A549 (cell line): ENCODE data around the gene OLIG2. TPM values are rescaled to one million over a fixed set of nuclear protein-coding genes. Genes with fewer than 3 reads are reported as not detected.

ENCODE experiments used
- ATAC-seq, 2 experiments: fragments of 200-7000 bp in 1 of 2; fragments of >200 bp in 1 of 2; cut with Nextera tagmentation in 1 of 2; cut with Tn5 transposase in 1 of 2; 3 replicates each; pipeline versions ENCODE4 v1.8.0 to v1.9.1; 2018 to 2020; ENCODE audit warnings: mild to moderate bottlenecking in 1 of 2, moderate library complexity in 1 of 2
- CTCF ChIA-PET: fragments of 300-600 bp; sonication (Branson Sonifier 250); formaldehyde crosslinking; extraction: SDS; loops from one replicate; lab custom pipeline; 2021; ENCODE audit warnings: antibody characterized with exemption, inconsistent platforms; lab: Yijun Ruan, JAX
- POLR2A ChIA-PET: fragments of 350-600 bp; formaldehyde crosslinking; extraction: SDS; loops from one replicate; lab custom pipeline; 2021; ENCODE audit warnings: antibody characterized with exemption, inconsistent platforms; lab: Yijun Ruan, JAX
- DNase-seq, 2 experiments: peaks; one replicate each; pipeline versions ENCODE4 v3.0.0 to v3.0.0-alpha.2; 2011 to 2016; ENCODE audit warnings: low read depth in 1 of 2, low spot score in 1 of 2
- FAIRE-seq: peaks from 2 replicates; lab custom pipeline; 2011; peaks lifted over from hg19 to GRCh38; lab: Jason Lieb, UNC
- H3K27ac ChIP-seq, 2 experiments: fragments of >200 bp; sonication (Bioruptor Twin); formaldehyde crosslinking; 3 replicates each; pipeline ENCODE4 v1.5.1; 2016 to 2017
- H3K4me1 ChIP-seq: fragments of >200 bp; sonication (Bioruptor Twin); formaldehyde crosslinking; 3 replicates; pipeline ENCODE4 v1.6.1; 2016
- H3K4me2 ChIP-seq: fragments of >200 bp; sonication (Bioruptor Twin); formaldehyde crosslinking; 3 replicates; pipeline ENCODE4 v1.6.1; 2016
- H3K4me3 ChIP-seq: fragments of >200 bp; sonication (Bioruptor Twin); formaldehyde crosslinking; 3 replicates; pipeline ENCODE4 v1.5.1; 2016
- H3K9me3 ChIP-seq: fragments of >200 bp; sonication (Bioruptor Twin); formaldehyde crosslinking; 3 replicates; pipeline ENCODE4 v1.6.1; 2016
- ATOH8 ChIP-seq: fragments of 250-450 bp; sonication (Bioruptor Pico); IDR thresholded peaks from 2 replicates; pipeline ENCODE4 v1.5.0; 2020; ENCODE audit warnings: low read depth, mild to moderate bottlenecking, moderate library complexity
- CHD4 ChIP-seq: fragments of 200-600 bp; sonication (generic); IDR thresholded peaks from 2 replicates; pipeline ENCODE4 v1.6.1; 2016; ENCODE audit warnings: antibody characterized with exemption, mild to moderate bottlenecking, borderline replicate concordance
- ELK1 ChIP-seq: fragments of 150-350 bp; IDR thresholded peaks from 2 replicates; pipeline ENCODE4 v1.6.1; 2014; ENCODE audit warnings: low read depth, mild to moderate bottlenecking, low read length
- FOSL2 ChIP-seq, 2 experiments: fragments of 450-650 bp in 1 of 2; fragments of >200 bp in 1 of 2; sonication (Bioruptor Twin) in 1 of 2; formaldehyde crosslinking; IDR thresholded peaks; 2 replicates each; pipeline versions ENCODE4 v1.5.0 to v1.6.1; 2016 to 2020; ENCODE audit warnings: mild to moderate bottlenecking in 1 of 2, moderate library complexity in 1 of 2
- GATA3 ChIP-seq: IDR thresholded peaks from 2 replicates; pipeline ENCODE4 v1.6.1; 2012; ENCODE audit warnings: borderline replicate concordance
- HDAC2 ChIP-seq: fragments of 200-600 bp; sonication (generic); IDR thresholded peaks from 2 replicates; pipeline ENCODE4 v1.6.1; 2016
- HES2 ChIP-seq: fragments of >200 bp; sonication (Bioruptor Twin); formaldehyde crosslinking; IDR thresholded peaks from 2 replicates; pipeline ENCODE4 v1.6.1; 2016
- HEYL ChIP-seq: fragments of 250-450 bp; sonication (Bioruptor Pico); IDR thresholded peaks from 2 replicates; pipeline ENCODE4 v1.8.0; 2021; ENCODE audit warnings: mild to moderate bottlenecking, moderate library complexity
- HOXA7 ChIP-seq: fragments of 250-450 bp; sonication (Bioruptor Pico); IDR thresholded peaks from 2 replicates; pipeline ENCODE4 v1.5.0; 2020; ENCODE audit warnings: mild to moderate bottlenecking, moderate library complexity
- JUN ChIP-seq, 2 experiments: fragments of >200 bp; sonication (Bioruptor Twin); formaldehyde crosslinking; IDR thresholded peaks; 2 replicates in 1 of 2; 3 replicates in 1 of 2; pipeline ENCODE4 v1.6.1; 2016 to 2017
- KDM1A ChIP-seq: fragments of 200-600 bp; sonication (generic); IDR thresholded peaks from 2 replicates; pipeline ENCODE4 v1.6.1; 2016; ENCODE audit warnings: low read depth, mild to moderate bottlenecking
- PHF8 ChIP-seq: fragments of 200-600 bp; sonication (generic); IDR thresholded peaks from 2 replicates; pipeline ENCODE4 v1.6.1; 2016; ENCODE audit warnings: low read depth, mild to moderate bottlenecking, antibody characterized with exemption, moderate library complexity, borderline replicate concordance
- RAD21 ChIP-seq, 2 experiments: fragments of >200 bp in 1 of 2; sonication (Bioruptor Twin) in 1 of 2; formaldehyde crosslinking in 1 of 2; IDR thresholded peaks in 1 of 2; conservative IDR thresholded peaks in 1 of 2; 2 replicates in 1 of 2; 3 replicates in 1 of 2; pipeline ENCODE4 v1.6.1; 2012 to 2018; ENCODE audit warnings: inconsistent platforms in 1 of 2
- SMC3 ChIP-seq: fragments of >200 bp; sonication (Bioruptor Twin); formaldehyde crosslinking; IDR thresholded peaks from 3 replicates; pipeline ENCODE4 v1.6.1; 2018; ENCODE audit warnings: inconsistent platforms
- SREBF2 ChIP-seq: fragments of 450-650 bp; IDR thresholded peaks from 2 replicates; pipeline ENCODE4 v1.6.1; 2014; ENCODE audit warnings: mild to moderate bottlenecking, moderate library complexity
- TFCP2L1 ChIP-seq: fragments of 250-450 bp; sonication (Bioruptor Pico); IDR thresholded peaks from 2 replicates; pipeline ENCODE4 v1.5.0; 2021; ENCODE audit warnings: mild to moderate bottlenecking
- USF2 ChIP-seq: fragments of 450-650 bp; IDR thresholded peaks from 2 replicates; pipeline ENCODE4 v1.6.1; 2014; ENCODE audit warnings: antibody characterized with exemption
- ZC3H11A ChIP-seq: fragments of 450-650 bp; IDR thresholded peaks from 2 replicates; pipeline ENCODE4 v1.6.1; 2014; ENCODE audit warnings: antibody characterized with exemption, mild to moderate bottlenecking
- WGBS: methylation state at CpG from one replicate; pipeline ENCODE4 v1.1.6; 2017; ENCODE audit errors: missing lambda C conversion rate; 5-methylcytosine and 5-hydroxymethylcytosine counted together
- polyA plus RNA-seq, 4 experiments: library from polyadenylated mRNA; depleted of rRNA in 3 of 4; stranded (reverse); fragments of >200 nt; fragmentation: RNase III in 1 of 4; extraction: RNeasy Plus Mini Kit Qiagen cat#74134 plus additional on column Dnase treatment in 1 of 4; gene quantifications; 2 replicates in 3 of 4; 3 replicates in 1 of 4; pipeline ENCODE4 v1.2.3, GENCODE V29; 2011 to 2017
- TF ChIP-seq, protein P1 (sequence below): IDR thresholded peaks from 2 replicates; pipeline ENCODE4 v1.6.1; 2012
- TF ChIP-seq, protein P2 (sequence below): fragments of >200 bp; sonication (Bioruptor Twin); formaldehyde crosslinking; IDR thresholded peaks from 3 replicates; pipeline ENCODE4 v1.6.1; 2016
- TF ChIP-seq, protein P3 (sequence below): IDR thresholded peaks from 2 replicates; pipeline ENCODE4 v1.6.1; 2012; ENCODE audit warnings: low read depth, borderline replicate concordance

Gene OLIG2
- polyA plus RNA-seq, 2 of the 4 experiments (the other 2 are of a cell fraction) = not detected

DNA sequence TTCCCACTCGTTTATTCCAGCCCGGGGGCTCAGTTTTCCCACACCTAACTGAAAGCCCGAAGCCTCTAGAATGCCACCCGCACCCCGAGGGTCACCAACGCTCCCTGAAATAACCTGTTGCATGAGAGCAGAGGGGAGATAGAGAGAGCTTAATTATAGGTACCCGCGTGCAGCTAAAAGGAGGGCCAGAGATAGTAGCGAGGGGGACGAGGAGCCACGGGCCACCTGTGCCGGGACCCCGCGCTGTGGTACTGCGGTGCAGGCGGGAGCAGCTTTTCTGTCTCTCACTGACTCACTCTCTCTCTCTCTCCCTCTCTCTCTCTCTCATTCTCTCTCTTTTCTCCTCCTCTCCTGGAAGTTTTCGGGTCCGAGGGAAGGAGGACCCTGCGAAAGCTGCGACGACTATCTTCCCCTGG is 716 bp downstream of the OLIG2 start:
- Histone ChIP-seq H3K4me3 (no peak overlapping the region), H3K4me2 (no peak overlapping the region), H3K4me1 (no peaks in the 10 kb centered on the region), H3K9me3 (no peaks in the 10 kb centered on the region), H3K27ac (no peak overlapping the region)
- DNase-seq (no peak), FAIRE-seq (no peak), ATAC-seq (no peak)
- ChIA-PET POLR2A (no interaction called here), CTCF (interaction anchor here (0.9 to 2.2 kb wide), 2 partner anchors 10 to 86 kb away, joined by 3 to 8 read pairs; no protein-coding TSS in a partner anchor)
- TF ChIP-seq RAD21 (conservative IDR thresholded peaks at IDR 0.05 in 1 of 2, IDR thresholded peaks at IDR 0.05 in 1 of 2) (no peak), JUN (IDR thresholded peaks at IDR 0.05) (no peak), HOXA7 (no peak), SREBF2 (no peak), HES2 (no peak), USF2 (no peak), ATOH8 (CRISPR knock-in tag) (no peak), ELK1 (no peak), ZC3H11A (no peak)
- TF ChIP-seq, protein P1, sequence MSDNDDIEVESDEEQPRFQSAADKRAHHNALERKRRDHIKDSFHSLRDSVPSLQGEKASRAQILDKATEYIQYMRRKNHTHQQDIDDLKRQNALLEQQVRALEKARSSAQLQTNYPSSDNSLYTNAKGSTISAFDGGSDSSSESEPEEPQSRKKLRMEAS = no peak
- TF ChIP-seq, protein P2, sequence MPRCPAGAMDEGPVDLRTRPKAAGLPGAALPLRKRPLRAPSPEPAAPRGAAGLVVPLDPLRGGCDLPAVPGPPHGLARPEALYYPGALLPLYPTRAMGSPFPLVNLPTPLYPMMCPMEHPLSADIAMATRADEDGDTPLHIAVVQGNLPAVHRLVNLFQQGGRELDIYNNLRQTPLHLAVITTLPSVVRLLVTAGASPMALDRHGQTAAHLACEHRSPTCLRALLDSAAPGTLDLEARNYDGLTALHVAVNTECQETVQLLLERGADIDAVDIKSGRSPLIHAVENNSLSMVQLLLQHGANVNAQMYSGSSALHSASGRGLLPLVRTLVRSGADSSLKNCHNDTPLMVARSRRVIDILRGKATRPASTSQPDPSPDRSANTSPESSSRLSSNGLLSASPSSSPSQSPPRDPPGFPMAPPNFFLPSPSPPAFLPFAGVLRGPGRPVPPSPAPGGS = no peak
- 43% methylated on average over 18 of the region's 21 CpGs for WGBS

DNA sequence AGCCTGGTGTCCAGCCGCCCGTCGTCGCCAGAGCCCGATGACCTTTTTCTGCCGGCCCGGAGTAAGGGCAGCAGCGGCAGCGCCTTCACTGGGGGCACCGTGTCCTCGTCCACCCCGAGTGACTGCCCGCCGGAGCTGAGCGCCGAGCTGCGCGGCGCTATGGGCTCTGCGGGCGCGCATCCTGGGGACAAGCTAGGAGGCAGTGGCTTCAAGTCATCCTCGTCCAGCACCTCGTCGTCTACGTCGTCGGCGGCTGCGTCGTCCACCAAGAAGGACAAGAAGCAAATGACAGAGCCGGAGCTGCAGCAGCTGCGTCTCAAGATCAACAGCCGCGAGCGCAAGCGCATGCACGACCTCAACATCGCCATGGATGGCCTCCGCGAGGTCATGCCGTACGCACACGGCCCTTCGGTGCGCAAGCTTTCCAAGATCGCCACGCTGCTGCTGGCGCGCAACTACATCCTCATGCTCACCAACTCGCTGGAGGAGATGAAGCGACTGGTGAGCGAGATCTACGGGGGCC is 1.2 kb downstream of the OLIG2 start:
- Histone ChIP-seq H3K4me1 (no peaks in the 10 kb centered on the region), H3K9me3 (no peaks in the 10 kb centered on the region), H3K4me2 (no peak overlapping the region), H3K4me3 (no peak overlapping the region), H3K27ac (no peak overlapping the region)
- no peak for TF ChIP-seq TFCP2L1
- no peak for TF ChIP-seq CHD4
- TF ChIP-seq GATA3 = no peak
- TF ChIP-seq ZC3H11A = no peak
- no peak for TF ChIP-seq SREBF2
- no peak for TF ChIP-seq KDM1A
- DNase-seq (peak in 1 of 2 experiments; percentile 21), ATAC-seq (no peak), FAIRE-seq (no peak)
- POLR2A ChIA-PET = no interaction called here
- CTCF ChIA-PET = interaction anchor here (0.9 to 2.2 kb wide), 2 partner anchors 10 to 87 kb away, joined by 3 to 8 read pairs; no protein-coding TSS in a partner anchor
- 57% methylated on average over 17 of the region's 54 CpGs for WGBS

- no peak for FAIRE-seq
- H3K9me3 ChIP-seq = no peaks in the 10 kb centered on the region
- WGBS = 57% methylated on average over 6 of the region's 85 CpGs
- POLR2A ChIA-PET = no interaction called here
- no peak for TF ChIP-seq SMC3
- TF ChIP-seq, protein P3, sequence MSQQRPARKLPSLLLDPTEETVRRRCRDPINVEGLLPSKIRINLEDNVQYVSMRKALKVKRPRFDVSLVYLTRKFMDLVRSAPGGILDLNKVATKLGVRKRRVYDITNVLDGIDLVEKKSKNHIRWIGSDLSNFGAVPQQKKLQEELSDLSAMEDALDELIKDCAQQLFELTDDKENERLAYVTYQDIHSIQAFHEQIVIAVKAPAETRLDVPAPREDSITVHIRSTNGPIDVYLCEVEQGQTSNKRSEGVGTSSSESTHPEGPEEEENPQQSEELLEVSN = no peak
- no peak for TF ChIP-seq PHF8
- no peak for TF ChIP-seq HOXA7
- TF ChIP-seq ZC3H11A = no peak
- no peak for TF ChIP-seq HDAC2
- no peak for TF ChIP-seq HEYL (CRISPR knock-in tag)
- TF ChIP-seq FOSL2 (IDR thresholded peaks at IDR 0.05) = no peak
- TF ChIP-seq FOSL2 (CRISPR knock-in tag; IDR thresholded peaks at IDR 0.05) = no peak
- no peak for DNase-seq
- H3K4me2 ChIP-seq = no peak overlapping the region
- ATAC-seq = no peak
- H3K27ac ChIP-seq = no peak overlapping the region
- no peaks in the 10 kb centered on the region for H3K4me1 ChIP-seq
- H3K4me3 ChIP-seq = no peak overlapping the region
- CTCF ChIA-PET = interaction anchor here (0.9 to 2.2 kb wide), 2 partner anchors 11 to 87 kb away, joined by 3 to 8 read pairs; no protein-coding TSS in a partner anchor
Measured at GRCh38 chr21:33027401-33028286, 1.9 kb downstream of the OLIG2 start.
